Endodermal cell (in vitro differentiated cells): Measurements from ENCODE around the gene NDUFA13. TPM values are rescaled to one million over a fixed set of nuclear protein-coding genes. Genes with fewer than 3 reads are reported as not detected.

ENCODE experiments used
- DNase-seq: peaks from one replicate; pipeline ENCODE4 v3.0.0-alpha.2; 2017
- H3K27ac ChIP-seq: 2 replicates; pipeline ENCODE4 v1.5.1; 2013; ENCODE audit warnings: mild to moderate bottlenecking, low read depth, low read length, moderate library complexity
- H3K27me3 ChIP-seq: 2 replicates; pipeline ENCODE4 v1.6.1; 2013; ENCODE audit warnings: mild to moderate bottlenecking, low read length, moderate library complexity; ENCODE audit not compliant: insufficient read depth, control insufficient read depth, poor library complexity, severe bottlenecking
- H3K36me3 ChIP-seq: 2 replicates; pipeline ENCODE4 v1.7.0; 2013; ENCODE audit warnings: mild to moderate bottlenecking, low read length, moderate library complexity; ENCODE audit not compliant: control insufficient read depth, insufficient read depth
- H3K4me1 ChIP-seq: one replicate; pipeline ENCODE4 v1.7.0; 2013; ENCODE audit warnings: low read length; ENCODE audit not compliant: control insufficient read depth, insufficient read depth
- H3K4me3 ChIP-seq: 2 replicates; pipeline ENCODE4 v1.5.1; 2013; ENCODE audit warnings: mild to moderate bottlenecking, low read length, moderate library complexity
- H3K9ac ChIP-seq: 2 replicates; pipeline ENCODE4 v1.6.1; 2013; ENCODE audit warnings: mild to moderate bottlenecking, low read length, moderate library complexity; ENCODE audit not compliant: poor library complexity, severe bottlenecking; ENCODE audit errors: extremely low read depth
- H3K9me3 ChIP-seq: 2 replicates; pipeline ENCODE4 v1.6.1; 2013; ENCODE audit warnings: mild to moderate bottlenecking, low read length, moderate library complexity; ENCODE audit not compliant: control insufficient read depth
- H3K27ac Mint-ChIP-seq: 2 replicates; pipeline ENCODE4 v1.8.0; 2020; ENCODE audit warnings: mixed read lengths
- H3K27me3 Mint-ChIP-seq: 2 replicates; pipeline ENCODE4 v1.8.0; 2021; ENCODE audit warnings: mild to moderate bottlenecking, mixed read lengths; ENCODE audit not compliant: insufficient read depth
- H3K36me3 Mint-ChIP-seq: 2 replicates; pipeline ENCODE4 v1.8.0; 2020; ENCODE audit warnings: low read depth, mixed read lengths
- H3K4me1 Mint-ChIP-seq: 2 replicates; pipeline ENCODE4 v1.8.0; 2020; ENCODE audit warnings: mixed read lengths
- H3K4me3 Mint-ChIP-seq: 2 replicates; pipeline ENCODE4 v1.8.0; 2020; ENCODE audit warnings: mild to moderate bottlenecking, moderate library complexity, mixed read lengths
- H3K9me3 Mint-ChIP-seq: 2 replicates; pipeline ENCODE4 v1.8.0; 2020; ENCODE audit warnings: mild to moderate bottlenecking, mixed read lengths
- CTCF ChIP-seq: fragments of 200-600 bp; sonication (generic); conservative IDR thresholded peaks from 2 replicates; pipeline ENCODE4 v1.5.0; 2021; ENCODE audit warnings: antibody characterized with exemption, mild to moderate bottlenecking
- WGBS, 2 experiments: methylation state at CpG; one replicate each; pipeline versions ENCODE4 v1.1.5 to v1.1.7; 2013; ENCODE audit warnings: missing lambda C conversion rate in 2 of 2, mixed read lengths in 1 of 2; ENCODE audit not compliant: insufficient coverage in 1 of 2, insufficient read length in 1 of 2; 5-methylcytosine and 5-hydroxymethylcytosine counted together
- total RNA-seq, 2 donors: library from RNA; stranded (reverse); fragmentation: NEBNext Ultra II Directional in 1 of 2; extraction: Animal tissue kit (Norgen Biotek cat#: 25700) in 1 of 2; gene quantifications; 2 replicates in 1 of 2; 3 replicates in 1 of 2; pipeline ENCODE4 v1.2.1, GENCODE V29; 2021

The NDUFA13 gene
- total RNA-seq, 2 donors from 2014 or later = 408 to 446 TPM

GRCh38 chr19:19566306-19566705, 50.3 kb downstream of the NDUFA13 start:
- WGBS, 2 experiments = 92 to 96% methylated on average over 4 to 7 of the region's 7 CpGs
- Mint-ChIP-seq H3K27me3 (no peaks in the 10 kb centered on the region), H3K27ac (no peak overlapping the region), H3K4me3 (no peak overlapping the region), H3K9me3 (no peaks in the 10 kb centered on the region), H3K36me3 (peaks cover 30% of the 10 kb centered on the region), H3K4me1 (no peaks in the 10 kb centered on the region)
- H3K9me3 ChIP-seq = no peaks in the 10 kb centered on the region
- H3K27me3 ChIP-seq = no peaks in the 10 kb centered on the region
- H3K36me3 ChIP-seq = peaks cover 11% of the 10 kb centered on the region
- no peak overlapping the region for H3K27ac ChIP-seq
- no peak overlapping the region for H3K4me3 ChIP-seq
- H3K4me1 ChIP-seq = no peaks in the 10 kb centered on the region
- H3K9ac ChIP-seq = no peak overlapping the region
- no peak for TF ChIP-seq CTCF
- DNase-seq = no peak

GRCh38 chr19:19567391-19567790, 51.4 kb downstream of the NDUFA13 start:
- no peak overlapping the region for H3K27ac ChIP-seq
- Mint-ChIP-seq H3K4me1 (no peaks in the 10 kb centered on the region), H3K9me3 (no peaks in the 10 kb centered on the region), H3K27me3 (no peaks in the 10 kb centered on the region), H3K36me3 (peaks cover 30% of the 10 kb centered on the region), H3K4me3 (no peak overlapping the region), H3K27ac (no peak overlapping the region)
- 90 to 93% methylated on average over 2 to 3 of the region's 3 CpGs for WGBS, 2 experiments
- TF ChIP-seq CTCF = no peak
- H3K36me3 ChIP-seq = peaks cover 11% of the 10 kb centered on the region
- no peaks in the 10 kb centered on the region for H3K9me3 ChIP-seq
- DNase-seq = no peak
- no peak overlapping the region for H3K4me3 ChIP-seq
- no peak overlapping the region for H3K9ac ChIP-seq
- H3K27me3 ChIP-seq = no peaks in the 10 kb centered on the region
- H3K4me1 ChIP-seq = no peaks in the 10 kb centered on the region

GRCh38 chr19:19568802-19569756, 53.1 kb downstream of the NDUFA13 start:
- Histone ChIP-seq H3K9me3 (no peaks in the 10 kb centered on the region), H3K4me3 (no peak overlapping the region), H3K36me3 (peaks cover 11% of the 10 kb centered on the region), H3K27ac (no peak overlapping the region), H3K27me3 (no peaks in the 10 kb centered on the region), H3K9ac (no peak overlapping the region), H3K4me1 (no peaks in the 10 kb centered on the region)
- DNase-seq = no peak
- H3K36me3 Mint-ChIP-seq = peaks cover 30% of the 10 kb centered on the region
- no peaks in the 10 kb centered on the region for H3K4me1 Mint-ChIP-seq
- no peaks in the 10 kb centered on the region for H3K9me3 Mint-ChIP-seq
- 94 to 97% methylated on average over 19 to 24 of the region's 25 CpGs for WGBS, 2 experiments
- H3K4me3 Mint-ChIP-seq = no peak overlapping the region
- TF ChIP-seq CTCF = no peak
- H3K27me3 Mint-ChIP-seq = no peaks in the 10 kb centered on the region
- H3K27ac Mint-ChIP-seq = no peak overlapping the region
